ENCODE measurements around the gene ZMYND8. TPM values are rescaled to one million over a fixed set of nuclear protein-coding genes. Genes with fewer than 3 reads are reported as not detected.

The ZMYND8 gene
- total RNA-seq, 4 donors from 2014 or later: 48.5 to 169 (median 54.1) TPM

DNA sequence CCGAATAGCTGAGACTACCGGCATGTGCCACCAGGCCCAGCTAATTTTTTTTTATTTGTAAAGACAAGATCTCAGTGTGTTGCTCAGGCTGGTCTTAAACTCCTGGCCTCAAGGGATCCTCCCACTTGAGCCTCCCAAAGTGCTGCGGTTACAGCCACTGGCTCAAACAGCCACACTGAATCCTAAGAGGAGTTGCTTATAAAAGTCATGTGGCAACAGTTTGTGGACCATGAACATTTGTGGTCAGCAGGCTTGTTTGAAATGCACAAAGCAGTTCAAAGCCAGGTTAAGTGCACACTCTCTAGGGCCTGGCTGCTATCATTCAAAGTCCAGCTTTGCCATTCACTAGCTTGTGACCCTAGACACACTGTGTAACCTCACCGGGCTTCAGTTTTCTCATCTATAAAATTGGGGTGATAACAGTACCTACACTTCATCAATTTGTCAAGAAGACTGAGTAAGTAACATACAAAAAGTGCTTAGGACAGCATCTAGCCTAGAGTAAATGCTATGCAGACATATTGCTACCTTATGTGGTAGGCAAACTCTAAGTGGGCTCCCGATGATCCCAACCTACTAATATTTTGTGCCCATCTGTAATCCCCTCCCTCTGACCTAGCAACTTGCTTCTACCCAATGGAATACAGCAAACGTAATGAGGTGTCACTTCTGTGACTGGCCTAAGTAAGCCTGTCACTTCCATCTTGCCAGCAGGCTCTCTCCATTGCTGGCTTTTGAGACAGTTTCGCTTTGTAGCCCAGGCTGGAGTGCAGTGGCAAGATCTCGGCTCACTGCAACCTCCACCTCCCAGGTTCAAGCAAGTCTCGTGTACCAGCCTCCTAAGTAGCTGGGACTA, 122.9 kb downstream of the ZMYND8 start:
- Histone ChIP-seq H3K36me3 (peaks cover 93% of the 10 kb centered on the region), H3K4me3 (no peak overlapping the region), H3K9me3 (no peaks in the 10 kb centered on the region), H3K27me3 (no peaks in the 10 kb centered on the region), H3K4me1 (no peaks in the 10 kb centered on the region), H3K27ac (no peak overlapping the region)
- TF ChIP-seq EP300 (IDR thresholded peaks at IDR 0.05) (no peak), POLR2A (IDR thresholded peaks at IDR 0.05) (no peak), POLR2AphosphoS5 (IDR thresholded peaks at IDR 0.05) (no peak)
- TF ChIP-seq, protein P1, sequence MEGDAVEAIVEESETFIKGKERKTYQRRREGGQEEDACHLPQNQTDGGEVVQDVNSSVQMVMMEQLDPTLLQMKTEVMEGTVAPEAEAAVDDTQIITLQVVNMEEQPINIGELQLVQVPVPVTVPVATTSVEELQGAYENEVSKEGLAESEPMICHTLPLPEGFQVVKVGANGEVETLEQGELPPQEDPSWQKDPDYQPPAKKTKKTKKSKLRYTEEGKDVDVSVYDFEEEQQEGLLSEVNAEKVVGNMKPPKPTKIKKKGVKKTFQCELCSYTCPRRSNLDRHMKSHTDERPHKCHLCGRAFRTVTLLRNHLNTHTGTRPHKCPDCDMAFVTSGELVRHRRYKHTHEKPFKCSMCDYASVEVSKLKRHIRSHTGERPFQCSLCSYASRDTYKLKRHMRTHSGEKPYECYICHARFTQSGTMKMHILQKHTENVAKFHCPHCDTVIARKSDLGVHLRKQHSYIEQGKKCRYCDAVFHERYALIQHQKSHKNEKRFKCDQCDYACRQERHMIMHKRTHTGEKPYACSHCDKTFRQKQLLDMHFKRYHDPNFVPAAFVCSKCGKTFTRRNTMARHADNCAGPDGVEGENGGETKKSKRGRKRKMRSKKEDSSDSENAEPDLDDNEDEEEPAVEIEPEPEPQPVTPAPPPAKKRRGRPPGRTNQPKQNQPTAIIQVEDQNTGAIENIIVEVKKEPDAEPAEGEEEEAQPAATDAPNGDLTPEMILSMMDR (IDR thresholded peaks at IDR 0.05): no peak
- no peak for DNase-seq (ENCODE audit: low spot score in 2 of 2)
- 87% methylated on average over 8 of the region's 9 CpGs for WGBS

GRCh38 chr20:47232518-47232917, 124.0 kb downstream of the ZMYND8 start:
- TF ChIP-seq, protein P1 (IDR thresholded peaks at IDR 0.05): no peak
- no peak for TF ChIP-seq EP300 (IDR thresholded peaks at IDR 0.05)
- no peak for TF ChIP-seq POLR2A (IDR thresholded peaks at IDR 0.05)
- TF ChIP-seq POLR2AphosphoS5 (IDR thresholded peaks at IDR 0.05): no peak
- Histone ChIP-seq H3K4me1 (no peaks in the 10 kb centered on the region), H3K36me3 (peaks cover 93% of the 10 kb centered on the region), H3K4me3 (no peak overlapping the region), H3K27ac (no peak overlapping the region), H3K9me3 (no peaks in the 10 kb centered on the region), H3K27me3 (no peaks in the 10 kb centered on the region)
- no peak for DNase-seq (ENCODE audit: low spot score in 2 of 2)
- WGBS: 82% methylated on average over 3 of the region's 3 CpGs

DNA sequence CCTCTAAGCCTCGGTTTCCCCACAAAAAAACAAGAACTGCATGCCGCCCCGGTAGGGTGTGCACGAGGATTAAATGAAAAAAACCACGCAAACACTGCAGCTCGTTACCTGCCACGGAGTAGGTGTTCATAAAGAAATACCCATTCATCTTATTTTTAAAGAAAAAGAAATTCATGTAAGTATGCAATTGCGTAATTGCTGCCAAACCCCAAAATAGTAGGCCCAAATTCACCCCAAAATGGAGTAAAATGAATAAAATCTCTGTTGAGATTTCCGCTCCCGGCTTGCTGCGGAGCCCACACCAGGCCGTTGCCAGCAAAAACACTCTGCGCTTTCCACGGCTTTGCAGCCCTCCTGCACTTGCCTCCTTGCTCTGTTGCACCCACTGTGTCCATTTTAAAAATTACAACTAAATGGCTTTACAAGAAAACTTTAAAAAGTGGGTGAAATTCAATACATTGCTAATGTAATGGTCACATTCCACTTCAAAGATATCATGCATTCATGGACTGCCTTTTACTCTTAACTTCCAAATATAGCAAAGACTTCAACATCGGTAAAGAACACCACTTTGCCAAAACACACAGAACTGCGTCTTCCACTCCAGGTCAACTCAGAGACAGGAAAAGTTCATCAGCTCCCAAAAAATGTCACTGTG, 125.0 kb downstream of the ZMYND8 start:
- TF ChIP-seq EP300 (IDR thresholded peaks at IDR 0.05) (no peak), POLR2AphosphoS5 (IDR thresholded peaks at IDR 0.05) (no peak), POLR2A (IDR thresholded peaks at IDR 0.05) (no peak)
- TF ChIP-seq, protein P1 (IDR thresholded peaks at IDR 0.05): no peak
- Histone ChIP-seq H3K27ac (no peak overlapping the region), H3K9me3 (no peaks in the 10 kb centered on the region), H3K4me3 (no peak overlapping the region), H3K27me3 (no peaks in the 10 kb centered on the region), H3K36me3 (peaks cover 93% of the 10 kb centered on the region), H3K4me1 (no peaks in the 10 kb centered on the region)
- WGBS: 95% methylated on average over 16 of the region's 16 CpGs
- DNase-seq (ENCODE audit: low spot score in 2 of 2): no peak

- H3K27ac ChIP-seq: no peak overlapping the region
- no peak for DNase-seq (ENCODE audit: low spot score in 2 of 2)
- no peak overlapping the region for H3K4me3 ChIP-seq
- no peaks in the 10 kb centered on the region for H3K27me3 ChIP-seq
- WGBS: 96% methylated on average over 8 of the region's 8 CpGs
- no peaks in the 10 kb centered on the region for H3K9me3 ChIP-seq
- TF ChIP-seq, protein P1 (IDR thresholded peaks at IDR 0.05): no peak
- TF ChIP-seq POLR2A (IDR thresholded peaks at IDR 0.05): no peak
- TF ChIP-seq POLR2AphosphoS5 (IDR thresholded peaks at IDR 0.05): no peak
- TF ChIP-seq EP300 (IDR thresholded peaks at IDR 0.05): no peak
- peaks cover 93% of the 10 kb centered on the region for H3K36me3 ChIP-seq
- H3K4me1 ChIP-seq: no peaks in the 10 kb centered on the region
Observed at GRCh38 chr20:47230811-47231256, 125.7 kb downstream of the ZMYND8 start.

- Histone ChIP-seq H3K27me3 (no peaks in the 10 kb centered on the region), H3K4me1 (no peaks in the 10 kb centered on the region), H3K4me3 (no peak overlapping the region), H3K36me3 (peaks cover 91% of the 10 kb centered on the region), H3K9me3 (no peaks in the 10 kb centered on the region), H3K27ac (no peak overlapping the region)
- TF ChIP-seq POLR2AphosphoS5 (IDR thresholded peaks at IDR 0.05) (no peak), POLR2A (IDR thresholded peaks at IDR 0.05) (no peak)
- WGBS: 84% methylated on average over 5 of the region's 5 CpGs
- no peak for DNase-seq (ENCODE audit: low spot score in 2 of 2)
Observed at GRCh38 chr20:47228654-47229053, 127.8 kb downstream of the ZMYND8 start.
